ENCODE measurements around the gene ALOXE3. TPM values are rescaled to one million over a fixed set of nuclear protein-coding genes. Genes with fewer than 3 reads are reported as not detected.

The ALOXE3 gene
- total RNA-seq, 2 experiments from 2014 or later, result 0.81 to 0.91 TPM

DNA sequence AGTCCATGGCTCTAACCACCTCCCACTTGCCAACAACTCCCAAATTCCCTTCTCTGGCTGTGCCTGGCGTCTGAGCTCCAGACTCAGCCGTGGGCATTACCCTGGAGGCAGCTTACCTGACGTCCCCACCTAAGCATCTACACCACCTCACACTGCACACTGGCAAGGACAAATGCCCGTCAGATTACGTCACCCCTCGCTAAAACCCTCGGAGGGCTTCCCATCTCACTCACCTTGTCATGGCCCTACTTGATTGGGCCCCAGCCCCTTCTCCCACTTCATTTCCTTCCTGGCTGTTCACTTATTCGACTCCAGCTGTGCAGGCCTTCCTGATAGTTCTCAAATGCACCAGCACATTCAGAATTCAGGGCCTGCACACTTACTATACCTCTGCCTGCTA is 13.4 kb downstream of the ALOXE3 start:
- H3K4me3 Mint-ChIP-seq, result no peak overlapping the region
- H3K9me3 Mint-ChIP-seq, result no peaks in the 10 kb centered on the region
- DNase-seq, result no peak
- intact Hi-C loops (cut with DNase I, micrococcal nuclease), result no loop called here
- CTCF ChIA-PET, result interaction anchor here (0.6 to 2.6 kb wide), 4 partner anchors 14 to 45 kb away, joined by 3 to 7 read pairs (median 4); no protein-coding TSS in a partner anchor
- POLR2A ChIA-PET, result interaction anchor here (1.5 kb wide), 1 partner anchor 82 kb away, joined by 3 read pairs; no protein-coding TSS in a partner anchor
- Histone ChIP-seq H3K36me3 (ENCODE audit: insufficient read depth, low read length) (no peaks in the 10 kb centered on the region), H3K4me3 (ENCODE audit: low read length) (no peak overlapping the region), H3K27me3 (ENCODE audit: control insufficient read depth in 1 of 2, insufficient read depth in 2 of 2, low read length in 2 of 2) (no peaks in the 10 kb centered on the region), H3K27ac (ENCODE audit: low read depth in 1 of 2, low read length in 2 of 2) (no peak overlapping the region), H3K4me1 (ENCODE audit: insufficient read depth, low read length) (peaks cover 6% of the 10 kb centered on the region), H3K9me3 (ENCODE audit: control insufficient read depth in 1 of 2, insufficient read depth in 1 of 2, low read length in 2 of 2) (no peaks in the 10 kb centered on the region)
- TF ChIP-seq CTCF (IDR thresholded peaks at IDR 0.05), result no peak
- no peak overlapping the region for H3K27ac Mint-ChIP-seq
- ATAC-seq (ENCODE audit: poor library complexity), result no peak
- no peaks in the 10 kb centered on the region for H3K36me3 Mint-ChIP-seq (ENCODE audit: low read depth)
- H3K27me3 Mint-ChIP-seq, result no peaks in the 10 kb centered on the region
- H3K4me1 Mint-ChIP-seq (ENCODE audit: low read depth), result no peaks in the 10 kb centered on the region

DNA sequence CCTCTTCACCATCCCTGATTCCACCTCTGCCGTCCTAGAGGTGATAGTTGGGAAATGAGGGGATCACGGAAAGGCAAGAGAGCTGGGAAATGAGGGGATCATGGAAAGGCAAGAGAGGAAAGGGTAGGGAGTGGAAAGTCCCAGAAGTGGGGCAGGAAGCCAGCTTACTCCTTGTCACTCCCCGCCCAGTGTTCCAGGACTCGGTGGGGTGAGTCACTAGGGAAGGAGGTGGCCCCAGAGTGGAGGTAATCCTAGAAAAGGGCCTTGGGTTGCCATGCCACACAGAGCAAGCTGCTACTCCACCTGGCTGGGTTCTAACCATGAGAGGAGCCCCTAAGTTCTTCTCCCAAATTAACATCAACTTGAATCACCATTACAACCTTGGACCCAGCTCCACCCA is 14.8 kb downstream of the ALOXE3 start:
- H3K27me3 ChIP-seq (ENCODE audit: control insufficient read depth in 1 of 2, insufficient read depth in 2 of 2, low read length in 2 of 2), result no peaks in the 10 kb centered on the region
- H3K4me1 Mint-ChIP-seq (ENCODE audit: low read depth), result no peaks in the 10 kb centered on the region
- H3K36me3 ChIP-seq (ENCODE audit: insufficient read depth, low read length), result no peaks in the 10 kb centered on the region
- H3K4me1 ChIP-seq (ENCODE audit: insufficient read depth, low read length), result no peaks in the 10 kb centered on the region
- H3K27me3 Mint-ChIP-seq, result no peaks in the 10 kb centered on the region
- H3K27ac Mint-ChIP-seq, result no peak overlapping the region
- no peak overlapping the region for H3K4me3 ChIP-seq (ENCODE audit: low read length)
- ChIA-PET CTCF (interaction anchor here (2.6 kb wide), 1 partner anchor 30 kb away, joined by 7 read pairs; no protein-coding TSS in a partner anchor), POLR2A (interaction anchor here (1.4 to 1.5 kb wide), 2 partner anchors 15 to 84 kb away, joined by 3 read pairs; no protein-coding TSS in a partner anchor)
- DNase-seq (no peak), ATAC-seq (ENCODE audit: poor library complexity) (no peak)
- no peaks in the 10 kb centered on the region for H3K36me3 Mint-ChIP-seq (ENCODE audit: low read depth)
- H3K9me3 ChIP-seq (ENCODE audit: control insufficient read depth in 1 of 2, insufficient read depth in 1 of 2, low read length in 2 of 2), result no peaks in the 10 kb centered on the region
- no peak overlapping the region for H3K4me3 Mint-ChIP-seq
- intact Hi-C loops (cut with DNase I, micrococcal nuclease), result no loop called here
- no peak overlapping the region for H3K27ac ChIP-seq (ENCODE audit: low read depth in 1 of 2, low read length in 2 of 2)
- TF ChIP-seq CTCF (IDR thresholded peaks at IDR 0.05), result no peak
- no peaks in the 10 kb centered on the region for H3K9me3 Mint-ChIP-seq

- intact Hi-C loops (cut with DNase I, micrococcal nuclease), result no loop called here
- no peak for ATAC-seq (ENCODE audit: poor library complexity)
These were observed 16.6 kb downstream of the ALOXE3 start for GRCh38 chr17:8101721-8102120.

More at GRCh38 chr17:8101721-8102120, 16.6 kb downstream of the ALOXE3 start:
- Mint-ChIP-seq H3K4me3 (no peak overlapping the region), H3K27ac (no peak overlapping the region), H3K9me3 (no peaks in the 10 kb centered on the region), H3K36me3 (ENCODE audit: low read depth) (no peaks in the 10 kb centered on the region), H3K4me1 (ENCODE audit: low read depth) (no peaks in the 10 kb centered on the region), H3K27me3 (no peaks in the 10 kb centered on the region)
- no peak overlapping the region for H3K4me3 ChIP-seq (ENCODE audit: low read length)
- no peak for TF ChIP-seq CTCF (IDR thresholded peaks at IDR 0.05)
- no peak overlapping the region for H3K27ac ChIP-seq (ENCODE audit: low read depth in 1 of 2, low read length in 2 of 2)
- H3K27me3 ChIP-seq (ENCODE audit: control insufficient read depth in 1 of 2, insufficient read depth in 2 of 2, low read length in 2 of 2), result no peaks in the 10 kb centered on the region
- POLR2A ChIA-PET, result no interaction called here
- CTCF ChIA-PET, result interaction anchor here (0.6 to 2.2 kb wide), 5 partner anchors 9 to 189 kb away, joined by 3 to 6 read pairs (median 3); no protein-coding TSS in a partner anchor
- DNase-seq, result no peak
- no peaks in the 10 kb centered on the region for H3K9me3 ChIP-seq (ENCODE audit: control insufficient read depth in 1 of 2, insufficient read depth in 1 of 2, low read length in 2 of 2)
- no peaks in the 10 kb centered on the region for H3K4me1 ChIP-seq (ENCODE audit: insufficient read depth, low read length)
- H3K36me3 ChIP-seq (ENCODE audit: insufficient read depth, low read length), result no peaks in the 10 kb centered on the region
